Endodermal cell (in vitro differentiated cells): Measurements from ENCODE around the gene SSTR1. TPM values are rescaled to one million over a fixed set of nuclear protein-coding genes. Genes with fewer than 3 reads are reported as not detected.
A peak's percentile ranks its signal among the peaks of the same experiment; 100 is the strongest.

Source experiments
- DNase-seq: peaks from one replicate; pipeline ENCODE4 v3.0.0-alpha.2; 2017
- H3K27ac ChIP-seq: 2 replicates; pipeline ENCODE4 v1.5.1; 2013; ENCODE audit warnings: mild to moderate bottlenecking, low read depth, low read length, moderate library complexity
- H3K27me3 ChIP-seq: 2 replicates; pipeline ENCODE4 v1.6.1; 2013; ENCODE audit warnings: mild to moderate bottlenecking, low read length, moderate library complexity; ENCODE audit not compliant: insufficient read depth, control insufficient read depth, poor library complexity, severe bottlenecking
- H3K36me3 ChIP-seq: 2 replicates; pipeline ENCODE4 v1.7.0; 2013; ENCODE audit warnings: mild to moderate bottlenecking, low read length, moderate library complexity; ENCODE audit not compliant: control insufficient read depth, insufficient read depth
- H3K4me1 ChIP-seq: one replicate; pipeline ENCODE4 v1.7.0; 2013; ENCODE audit warnings: low read length; ENCODE audit not compliant: control insufficient read depth, insufficient read depth
- H3K4me3 ChIP-seq: 2 replicates; pipeline ENCODE4 v1.5.1; 2013; ENCODE audit warnings: mild to moderate bottlenecking, low read length, moderate library complexity
- H3K9ac ChIP-seq: 2 replicates; pipeline ENCODE4 v1.6.1; 2013; ENCODE audit warnings: mild to moderate bottlenecking, low read length, moderate library complexity; ENCODE audit not compliant: poor library complexity, severe bottlenecking; ENCODE audit errors: extremely low read depth
- H3K9me3 ChIP-seq: 2 replicates; pipeline ENCODE4 v1.6.1; 2013; ENCODE audit warnings: mild to moderate bottlenecking, low read length, moderate library complexity; ENCODE audit not compliant: control insufficient read depth
- H3K27ac Mint-ChIP-seq: 2 replicates; pipeline ENCODE4 v1.8.0; 2020; ENCODE audit warnings: mixed read lengths
- H3K27me3 Mint-ChIP-seq: 2 replicates; pipeline ENCODE4 v1.8.0; 2021; ENCODE audit warnings: mild to moderate bottlenecking, mixed read lengths; ENCODE audit not compliant: insufficient read depth
- H3K36me3 Mint-ChIP-seq: 2 replicates; pipeline ENCODE4 v1.8.0; 2020; ENCODE audit warnings: low read depth, mixed read lengths
- H3K4me1 Mint-ChIP-seq: 2 replicates; pipeline ENCODE4 v1.8.0; 2020; ENCODE audit warnings: mixed read lengths
- H3K4me3 Mint-ChIP-seq: 2 replicates; pipeline ENCODE4 v1.8.0; 2020; ENCODE audit warnings: mild to moderate bottlenecking, moderate library complexity, mixed read lengths
- H3K9me3 Mint-ChIP-seq: 2 replicates; pipeline ENCODE4 v1.8.0; 2020; ENCODE audit warnings: mild to moderate bottlenecking, mixed read lengths
- WGBS, 2 experiments: methylation state at CpG; one replicate each; pipeline versions ENCODE4 v1.1.5 to v1.1.7; 2013; ENCODE audit warnings: missing lambda C conversion rate in 2 of 2, mixed read lengths in 1 of 2; ENCODE audit not compliant: insufficient coverage in 1 of 2, insufficient read length in 1 of 2; 5-methylcytosine and 5-hydroxymethylcytosine counted together
- total RNA-seq, 2 donors: library from RNA; stranded (reverse); fragmentation: NEBNext Ultra II Directional in 1 of 2; extraction: Animal tissue kit (Norgen Biotek cat#: 25700) in 1 of 2; gene quantifications; 2 replicates in 1 of 2; 3 replicates in 1 of 2; pipeline ENCODE4 v1.2.1, GENCODE V29; 2021
- TF ChIP-seq, protein P1 (sequence below): fragments of 200-600 bp; sonication (generic); conservative IDR thresholded peaks from 2 replicates; pipeline ENCODE4 v1.5.0; 2021; ENCODE audit warnings: antibody characterized with exemption, mild to moderate bottlenecking

SSTR1 gene
- total RNA-seq, 2 donors from 2014 or later: 0.69 to 1.2 TPM

DNA sequence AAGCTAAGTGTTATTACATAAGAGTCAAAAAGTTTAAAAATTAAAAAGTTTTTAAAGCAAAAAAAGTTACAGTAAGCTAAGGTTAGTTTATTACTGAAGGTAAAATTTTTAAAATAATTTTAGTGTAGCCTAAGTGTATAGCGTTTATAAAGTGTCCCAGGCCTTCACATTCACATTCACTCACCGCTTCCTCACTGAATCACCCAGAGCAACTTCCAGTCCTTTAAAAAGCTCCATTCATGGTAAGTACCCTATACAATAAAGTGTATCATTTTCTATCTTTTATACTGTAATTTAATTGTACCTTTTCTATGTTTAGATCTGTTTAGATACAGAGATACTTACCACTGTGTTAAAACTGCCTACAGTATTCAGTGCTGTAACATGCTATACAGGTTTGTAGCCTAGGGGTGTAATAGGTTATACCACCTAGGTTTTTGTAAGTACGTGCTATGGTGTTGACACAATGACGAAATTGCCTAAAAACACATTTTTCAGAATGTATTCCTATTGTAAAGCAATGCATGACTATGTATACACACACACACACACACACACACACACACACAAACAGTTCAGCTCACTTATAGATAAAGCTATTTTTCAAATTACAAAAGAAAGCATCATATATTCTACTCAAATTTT is 44.5 kb downstream of the SSTR1 start:
- Mint-ChIP-seq H3K4me3 (no peak overlapping the region), H3K27me3 (peaks cover 60% of the 10 kb centered on the region), H3K27ac (no peak overlapping the region), H3K4me1 (no peaks in the 10 kb centered on the region), H3K9me3 (no peaks in the 10 kb centered on the region), H3K36me3 (no peaks in the 10 kb centered on the region)
- TF ChIP-seq, protein P1, sequence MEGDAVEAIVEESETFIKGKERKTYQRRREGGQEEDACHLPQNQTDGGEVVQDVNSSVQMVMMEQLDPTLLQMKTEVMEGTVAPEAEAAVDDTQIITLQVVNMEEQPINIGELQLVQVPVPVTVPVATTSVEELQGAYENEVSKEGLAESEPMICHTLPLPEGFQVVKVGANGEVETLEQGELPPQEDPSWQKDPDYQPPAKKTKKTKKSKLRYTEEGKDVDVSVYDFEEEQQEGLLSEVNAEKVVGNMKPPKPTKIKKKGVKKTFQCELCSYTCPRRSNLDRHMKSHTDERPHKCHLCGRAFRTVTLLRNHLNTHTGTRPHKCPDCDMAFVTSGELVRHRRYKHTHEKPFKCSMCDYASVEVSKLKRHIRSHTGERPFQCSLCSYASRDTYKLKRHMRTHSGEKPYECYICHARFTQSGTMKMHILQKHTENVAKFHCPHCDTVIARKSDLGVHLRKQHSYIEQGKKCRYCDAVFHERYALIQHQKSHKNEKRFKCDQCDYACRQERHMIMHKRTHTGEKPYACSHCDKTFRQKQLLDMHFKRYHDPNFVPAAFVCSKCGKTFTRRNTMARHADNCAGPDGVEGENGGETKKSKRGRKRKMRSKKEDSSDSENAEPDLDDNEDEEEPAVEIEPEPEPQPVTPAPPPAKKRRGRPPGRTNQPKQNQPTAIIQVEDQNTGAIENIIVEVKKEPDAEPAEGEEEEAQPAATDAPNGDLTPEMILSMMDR: no peak
- H3K36me3 ChIP-seq: no peaks in the 10 kb centered on the region
- no peak overlapping the region for H3K4me3 ChIP-seq
- H3K9ac ChIP-seq: no peak overlapping the region
- H3K27ac ChIP-seq: no peak overlapping the region
- WGBS, 2 experiments: 98% methylated on average over 4 of the region's 4 CpGs; no CpG with 5 or more reads in 1 of the 2 experiments
- DNase-seq: no peak
- H3K4me1 ChIP-seq: no peaks in the 10 kb centered on the region
- no peaks in the 10 kb centered on the region for H3K9me3 ChIP-seq
- H3K27me3 ChIP-seq: peaks cover 43% of the 10 kb centered on the region

DNA sequence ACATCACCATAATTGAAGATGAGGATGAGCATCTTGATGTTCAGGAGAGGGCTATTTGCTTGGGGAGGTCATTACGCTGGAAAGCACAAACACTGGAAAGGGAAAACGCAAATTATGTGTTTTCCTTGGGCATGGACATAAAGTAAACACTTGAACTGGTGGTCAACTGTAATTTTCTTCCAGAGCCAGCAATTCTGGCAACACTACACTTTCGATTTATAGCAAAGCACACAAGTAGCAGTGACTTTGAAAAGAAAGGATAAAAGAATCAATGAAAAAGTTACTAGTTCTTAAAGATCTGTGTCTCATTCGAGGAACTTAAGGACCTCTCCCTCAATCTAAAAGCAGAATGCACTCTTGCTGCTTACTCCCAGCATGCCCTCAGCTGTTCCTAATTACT is 46.0 kb downstream of the SSTR1 start:
- Mint-ChIP-seq H3K4me3 (no peak overlapping the region), H3K36me3 (no peaks in the 10 kb centered on the region)
- H3K27me3 ChIP-seq: peaks cover 52% of the 10 kb centered on the region

DNA sequence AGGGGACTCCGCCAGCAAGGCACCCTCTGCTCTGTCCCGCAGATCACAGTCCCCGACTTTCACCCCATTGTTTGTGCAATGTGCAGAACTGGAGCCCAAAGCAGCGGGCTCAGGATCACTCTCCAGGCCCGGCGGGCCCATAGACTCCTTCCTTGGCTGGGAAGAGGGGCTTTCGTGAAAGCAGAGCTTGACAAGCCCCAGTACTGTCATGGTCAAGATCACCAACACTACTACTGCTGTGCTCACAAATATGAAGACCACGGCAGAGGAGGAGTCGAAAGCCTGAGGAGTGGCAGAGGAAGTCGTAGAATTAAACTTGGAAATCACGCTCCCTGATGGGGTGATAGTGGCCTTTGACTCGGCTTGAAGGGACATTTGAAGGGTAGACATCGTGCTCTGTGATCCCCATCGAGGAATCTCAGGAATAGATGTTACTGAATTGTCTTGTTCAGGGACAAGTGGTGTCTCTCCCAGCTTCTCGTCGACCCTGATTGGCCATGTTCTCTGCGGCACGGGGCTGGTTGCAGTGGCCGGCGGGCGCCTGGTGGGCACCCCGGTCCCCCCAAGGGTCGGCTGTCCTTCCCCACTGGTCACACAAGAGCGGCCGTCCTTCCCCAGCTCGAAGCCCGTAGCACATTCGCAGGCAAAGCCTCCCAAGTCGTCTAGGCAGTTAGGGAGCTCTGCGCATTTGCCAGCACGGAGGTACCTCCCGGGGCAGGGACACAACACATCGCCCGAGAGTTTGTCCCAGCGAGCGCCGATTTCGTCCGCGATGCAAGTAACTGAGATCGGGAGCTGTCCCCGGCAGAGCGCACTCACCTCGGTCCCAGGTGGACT is 47.1 kb downstream of the SSTR1 start:
- Histone ChIP-seq H3K36me3 (no peaks in the 10 kb centered on the region), H3K9ac (no peak overlapping the region), H3K9me3 (no peaks in the 10 kb centered on the region), H3K27me3 (peaks cover 52% of the 10 kb centered on the region), H3K4me1 (no peaks in the 10 kb centered on the region), H3K27ac (no peak overlapping the region), H3K4me3 (peak overlapping the region; percentile 67)
- no peak for DNase-seq
- H3K4me1 Mint-ChIP-seq: no peaks in the 10 kb centered on the region
- peaks cover 67% of the 10 kb centered on the region for H3K27me3 Mint-ChIP-seq
- H3K36me3 Mint-ChIP-seq: no peaks in the 10 kb centered on the region
- no peak overlapping the region for H3K27ac Mint-ChIP-seq
- TF ChIP-seq, protein P1: no peak
- 34 to 37% methylated on average over 34 to 44 of the region's 44 CpGs for WGBS, 2 experiments
- H3K9me3 Mint-ChIP-seq: no peaks in the 10 kb centered on the region
- peak overlapping the region; percentile 52 for H3K4me3 Mint-ChIP-seq

More for the DNA sequence above, 46.0 kb downstream of the SSTR1 start:
- 81 to 85% methylated on average over 3 to 4 of the region's 4 CpGs for WGBS, 2 experiments
- H3K27ac ChIP-seq: no peak overlapping the region
- Mint-ChIP-seq H3K27ac (no peak overlapping the region), H3K4me1 (no peaks in the 10 kb centered on the region), H3K9me3 (no peaks in the 10 kb centered on the region), H3K27me3 (peaks cover 61% of the 10 kb centered on the region)
- no peaks in the 10 kb centered on the region for H3K9me3 ChIP-seq
- no peaks in the 10 kb centered on the region for H3K4me1 ChIP-seq
- no peak overlapping the region for H3K9ac ChIP-seq
- no peak for DNase-seq
- TF ChIP-seq, protein P1: no peak
- no peak overlapping the region for H3K4me3 ChIP-seq
- H3K36me3 ChIP-seq: no peaks in the 10 kb centered on the region
